Measurements from ENCODE around the gene MFAP3.
"Not testable (repeated sequence)": the region's sequence is repeated elsewhere in the genome, so short reads cannot be mapped to it uniquely, and the experiment has no call there.

The MFAP3 gene

DNA sequence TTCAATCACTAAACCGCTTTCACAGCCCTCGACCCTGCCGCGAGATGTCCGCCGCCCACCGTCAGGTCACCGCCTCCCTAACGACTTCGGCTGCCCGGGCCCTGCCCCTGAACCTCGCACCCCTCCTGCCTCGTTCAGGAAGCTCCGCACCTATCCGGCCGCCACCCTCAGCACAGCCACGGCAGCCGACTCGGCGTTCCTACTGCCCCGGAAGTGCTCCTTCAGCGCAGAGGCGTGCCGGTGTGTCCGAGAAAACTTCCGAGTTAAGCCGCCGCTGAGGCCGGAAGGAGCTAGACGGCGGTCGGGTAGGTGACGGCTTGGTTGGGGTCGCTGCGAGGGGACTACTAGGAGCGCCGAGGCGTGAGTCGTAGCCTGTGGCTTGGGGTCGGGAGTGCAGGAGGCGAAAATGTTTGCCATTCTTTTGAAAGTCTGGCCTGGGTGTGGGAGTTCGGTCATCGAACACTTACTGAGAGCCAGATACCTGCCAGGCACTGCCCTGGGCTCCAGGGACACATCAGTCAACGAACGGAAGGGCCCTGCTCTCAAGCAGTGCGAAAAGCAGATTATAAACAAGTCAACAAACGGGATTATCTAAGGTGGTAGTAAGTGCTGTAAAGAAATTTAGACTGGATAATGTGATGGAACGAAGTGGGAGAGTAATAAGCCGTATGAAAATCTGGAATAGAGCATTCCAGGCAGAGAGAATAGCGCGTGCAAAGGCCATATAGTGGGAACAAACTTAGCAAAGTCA is at the start of gene MFAP3, which contains the start of gene FAM114A2:
TSS of gene MFAP3 (plus strand) at position 261 of the 751 bp plus-strand sequence. CDS start 10,756 bp downstream, outside the sequence.
TSS of gene FAM114A2 (minus strand) at position 204 of the 751 bp plus-strand sequence. CDS start 3,957 bp downstream, outside the sequence.
- peak; percentile 89 for DNase-seq

DNA sequence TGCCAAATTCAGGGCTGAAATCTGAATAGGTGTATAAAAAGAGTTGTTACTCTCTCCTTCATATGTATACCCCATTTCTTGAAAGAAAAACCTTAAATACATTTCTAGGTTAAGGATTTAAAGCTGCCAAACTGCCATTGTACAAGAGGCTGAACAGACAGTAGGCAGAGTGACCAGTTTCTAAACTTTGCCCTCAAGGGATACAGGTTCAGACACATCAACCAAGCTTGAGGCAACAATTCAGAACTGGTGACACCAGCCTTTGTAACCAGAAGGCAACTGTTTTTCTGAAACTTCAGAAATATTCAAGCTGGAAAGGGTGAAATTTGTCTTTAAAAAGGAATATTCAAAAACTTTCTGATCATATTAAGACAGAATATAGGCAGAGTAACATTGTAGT is 47.6 kb upstream of the MFAP3 start:
- DNase-seq: no peak

DNA sequence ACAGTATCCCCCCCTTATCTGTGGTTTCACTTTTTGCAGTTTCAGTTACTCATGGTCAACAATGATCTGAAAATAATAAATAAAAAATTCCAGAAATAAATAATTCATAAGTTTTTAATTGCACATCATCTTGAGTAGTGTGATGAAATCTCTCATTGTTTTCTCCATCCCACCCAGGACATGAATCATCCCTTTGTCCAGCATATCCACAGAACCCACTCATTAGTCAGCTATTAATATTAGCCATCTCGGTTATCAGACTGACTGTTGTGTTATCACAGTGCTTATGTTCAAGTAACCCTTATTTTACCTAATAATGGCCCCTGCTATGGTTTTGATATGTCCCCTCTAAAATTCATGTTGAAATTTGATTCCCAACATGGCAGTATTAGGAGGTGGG is 40.8 kb upstream of the MFAP3 start:
- DNase-seq: no peak

DNA sequence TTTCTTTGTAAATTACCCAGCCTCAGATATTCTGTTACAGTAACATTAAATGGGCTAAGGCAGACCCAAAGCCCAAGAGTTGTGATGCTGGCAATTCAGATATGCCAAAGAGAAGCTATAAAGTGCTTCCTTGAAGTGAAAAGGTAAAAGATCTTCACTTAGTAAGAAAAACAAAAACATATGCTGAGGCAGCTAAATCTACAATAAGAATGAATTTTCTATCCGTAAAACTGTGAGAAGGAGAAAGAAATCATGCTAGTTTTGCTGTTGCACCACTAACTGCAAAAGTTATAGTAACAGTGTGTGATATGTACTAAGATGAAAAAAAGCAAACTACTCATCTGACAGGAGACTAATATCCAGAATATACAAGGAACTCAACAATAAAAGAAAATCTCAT is 40.0 kb upstream of the MFAP3 start:
- no peak for DNase-seq

DNA sequence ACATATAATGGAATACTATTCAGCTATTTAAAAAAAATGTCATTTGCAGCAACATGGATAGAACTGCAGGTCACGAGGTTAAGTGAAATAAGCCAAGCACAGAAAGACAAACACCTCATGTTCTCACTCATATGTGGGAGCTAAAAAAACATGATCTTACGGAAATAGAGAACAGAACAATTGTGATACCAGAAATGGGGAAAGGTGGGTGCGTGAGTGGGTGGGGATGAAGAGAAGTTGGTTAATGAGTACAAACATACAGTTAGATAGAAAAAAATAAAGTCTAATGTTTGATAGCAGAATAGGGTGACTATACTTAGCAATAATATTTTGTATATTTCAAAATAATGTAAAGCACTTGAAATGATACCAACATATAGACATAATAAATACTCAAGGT is 38.8 kb upstream of the MFAP3 start:
- DNase-seq: no peak

DNA sequence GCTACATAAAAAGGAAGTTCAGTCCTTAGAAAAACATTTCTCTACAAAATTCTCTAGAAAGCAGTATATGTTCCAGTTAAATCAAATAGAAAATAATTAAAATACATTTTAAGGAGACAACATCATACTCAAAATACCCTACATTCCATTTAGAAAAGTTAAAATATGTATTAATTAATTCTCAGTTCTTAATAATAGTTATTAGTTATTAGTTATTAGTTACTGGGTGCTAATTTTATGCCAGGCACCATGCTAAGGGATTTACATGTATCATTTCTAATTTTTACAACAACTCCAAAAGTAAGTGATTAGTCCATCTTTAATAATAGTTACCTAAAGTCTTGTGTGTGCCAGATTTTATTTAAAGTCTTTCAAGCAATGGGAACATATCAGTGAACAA is 38.1 kb upstream of the MFAP3 start:
- DNase-seq: no peak

DNA sequence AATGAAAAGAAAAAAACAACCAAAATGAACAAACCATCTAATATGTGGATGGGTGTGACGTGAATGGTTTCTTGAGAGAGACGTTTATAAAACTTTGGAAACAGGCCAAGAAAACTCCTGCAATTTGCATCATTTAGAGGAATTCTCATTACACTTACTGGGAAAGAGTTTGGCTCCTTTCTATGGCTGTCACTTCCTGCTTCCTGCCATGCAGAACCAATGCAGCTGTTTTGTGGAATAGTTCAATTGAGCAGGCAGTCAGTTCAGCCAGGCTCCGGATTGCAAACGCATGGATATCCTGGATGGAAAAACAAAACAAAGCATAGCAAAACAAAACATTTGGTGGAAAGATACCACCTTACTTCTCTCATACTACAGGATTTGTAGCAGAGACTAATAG is 36.7 kb upstream of the MFAP3 start:
- no peak for DNase-seq

DNA sequence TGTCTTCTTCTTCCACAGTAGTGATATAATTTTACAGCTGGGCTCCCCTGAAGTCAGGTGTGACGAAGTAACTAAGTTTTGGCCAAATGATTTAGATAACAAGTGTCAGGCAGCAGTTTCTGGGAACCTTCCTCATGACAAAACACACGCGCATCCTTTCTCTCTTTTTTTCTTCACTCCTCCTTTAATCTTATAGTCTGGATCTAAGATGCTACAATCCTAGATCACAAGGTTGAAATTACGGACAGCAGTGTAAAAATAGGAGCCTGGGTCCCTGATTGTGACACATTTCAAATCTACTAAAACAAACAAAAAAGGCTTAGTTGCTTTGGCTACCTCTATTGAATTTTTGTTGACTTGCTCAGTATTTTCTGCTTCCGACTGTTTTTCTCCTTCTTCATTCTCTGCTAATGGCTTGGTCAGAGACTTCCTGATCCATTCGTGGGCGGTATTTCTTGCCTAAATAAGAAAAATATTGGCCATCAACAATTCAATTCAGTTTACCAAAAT is 36.2 kb upstream of the MFAP3 start:
- DNase-seq: no peak

DNA sequence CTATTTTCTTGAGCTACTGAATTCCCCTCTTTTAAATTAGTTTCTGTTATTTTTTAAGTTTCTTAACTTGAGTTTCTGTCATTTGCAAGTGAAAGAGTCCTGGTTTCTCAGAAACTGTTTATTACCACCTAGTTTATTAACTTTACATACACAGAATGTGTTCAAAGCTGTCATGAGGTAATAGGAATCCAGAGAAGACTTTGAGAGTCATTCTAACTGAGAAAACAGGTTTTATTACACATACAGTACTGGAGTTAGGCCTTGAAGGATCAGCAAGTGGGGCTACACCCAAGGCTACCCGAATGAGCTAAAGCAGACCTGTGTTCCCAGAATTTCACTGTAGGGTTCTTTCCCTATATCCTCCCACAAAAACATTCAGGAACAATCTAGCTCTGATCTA is 33.1 kb upstream of the MFAP3 start:
- DNase-seq: no peak

DNA sequence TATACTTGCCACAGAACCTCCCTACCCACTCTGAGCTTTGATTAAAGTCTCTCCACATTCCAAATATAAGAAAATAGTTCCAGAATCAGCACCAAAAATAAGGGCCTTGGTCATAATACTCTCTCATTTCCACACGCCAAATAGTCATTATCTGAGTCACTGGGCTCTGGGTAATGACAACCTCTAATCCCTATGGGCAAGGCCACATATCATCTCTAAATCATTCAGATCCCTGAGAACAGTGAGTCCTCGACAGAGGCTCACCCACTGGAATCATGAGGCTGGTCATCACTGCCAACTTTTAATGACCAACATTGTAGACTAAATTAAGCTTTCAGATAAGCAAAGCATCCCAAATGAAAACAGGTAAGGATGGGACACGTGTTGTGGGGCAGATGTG is 28.1 kb upstream of the MFAP3 start:
- DNase-seq: no peak

DNA sequence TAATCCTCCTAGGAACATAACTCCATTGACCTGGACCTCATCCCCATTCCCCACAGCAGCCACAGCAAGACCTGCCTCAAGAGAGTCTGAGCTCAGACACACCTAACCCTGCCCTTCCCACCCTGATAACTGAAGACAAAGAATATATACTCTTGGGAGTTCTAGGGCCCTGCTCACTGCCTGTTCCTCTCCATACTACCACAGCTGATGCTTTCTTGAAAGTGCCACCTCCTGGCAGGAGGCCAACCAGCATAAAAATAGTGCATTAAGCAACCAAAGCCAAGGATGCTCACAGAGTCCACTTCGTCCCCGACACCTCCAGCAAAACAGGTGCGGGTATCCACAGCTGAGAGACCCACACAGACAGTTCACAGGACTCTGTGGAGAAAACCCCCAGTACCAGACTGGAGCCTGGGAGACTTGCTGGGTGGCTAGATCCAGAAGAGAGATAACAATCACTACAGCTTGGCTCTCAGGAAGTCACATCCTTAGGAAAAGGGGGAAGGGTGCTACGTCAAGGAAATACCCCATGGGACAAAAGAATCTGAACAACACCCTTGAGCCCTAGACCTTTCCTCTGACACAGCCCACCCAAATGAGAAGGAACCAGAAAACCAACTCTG is 23.6 kb upstream of the MFAP3 start:
- DNase-seq: no peak

DNA sequence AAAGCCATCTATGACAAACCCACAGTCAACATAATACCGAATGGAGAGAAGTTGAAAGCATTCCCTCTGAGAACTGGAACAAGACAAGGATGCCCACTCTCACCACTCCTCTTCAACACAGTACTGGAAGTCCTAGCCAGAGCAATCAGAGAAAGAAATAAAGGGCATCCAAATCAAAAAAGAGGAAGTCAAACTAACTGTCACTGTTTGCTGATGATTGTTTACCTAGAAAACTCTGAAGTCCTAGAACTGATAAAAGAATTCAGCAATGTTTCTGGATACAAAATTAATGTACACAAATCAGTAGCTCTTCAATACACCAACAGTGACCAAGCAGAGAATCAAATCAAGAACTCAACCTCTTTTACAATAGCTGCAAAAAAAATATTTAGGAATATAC is 19.8 kb upstream of the MFAP3 start:
- not testable (repeated sequence) for DNase-seq

DNA sequence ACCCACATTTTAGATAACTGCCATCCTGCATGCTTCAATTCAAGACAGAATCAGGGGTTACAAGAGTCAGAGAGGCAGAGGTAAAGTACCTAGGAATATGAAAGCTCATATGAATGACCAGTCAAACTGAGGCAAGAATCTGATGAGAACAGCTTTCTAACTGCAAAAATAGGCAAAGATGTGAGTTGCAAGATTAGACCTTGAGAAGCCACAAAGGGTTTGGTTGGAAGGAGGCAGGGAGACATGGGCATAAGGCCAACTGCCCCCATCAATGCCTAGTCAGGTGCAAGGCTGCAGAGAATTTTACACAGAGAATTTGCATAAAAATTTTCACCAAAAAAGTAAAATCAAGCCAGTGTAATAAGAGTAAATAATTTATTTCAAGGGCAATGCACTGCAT is 12.8 kb upstream of the MFAP3 start:
- DNase-seq: no peak

DNA sequence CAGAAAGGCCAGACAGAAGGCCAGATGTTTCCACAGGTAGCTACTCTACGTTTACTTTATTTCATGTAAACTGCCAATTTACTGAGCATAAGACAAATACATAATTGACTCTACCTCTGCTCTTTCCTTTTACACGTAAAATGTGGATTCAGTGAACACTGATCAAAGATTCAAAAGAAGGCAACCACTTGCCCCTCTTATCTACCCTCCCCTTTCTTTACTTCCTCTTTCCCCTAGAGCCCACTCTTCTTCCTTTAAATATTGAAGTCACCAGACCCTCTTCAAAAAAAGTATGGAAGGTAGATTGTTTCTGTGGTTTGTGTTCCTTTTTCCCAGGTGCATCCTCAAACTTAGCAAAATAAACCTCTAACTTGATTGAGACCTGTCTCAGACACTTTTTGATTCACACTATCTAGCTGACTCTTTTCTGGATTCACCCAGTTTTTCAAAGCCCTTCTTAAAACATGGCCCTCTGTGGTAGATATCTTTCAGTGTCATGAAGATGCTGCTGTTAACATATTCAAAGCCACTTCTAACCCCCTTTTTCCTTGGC is 6.8 kb upstream of the MFAP3 start:
- DNase-seq: no peak

DNA sequence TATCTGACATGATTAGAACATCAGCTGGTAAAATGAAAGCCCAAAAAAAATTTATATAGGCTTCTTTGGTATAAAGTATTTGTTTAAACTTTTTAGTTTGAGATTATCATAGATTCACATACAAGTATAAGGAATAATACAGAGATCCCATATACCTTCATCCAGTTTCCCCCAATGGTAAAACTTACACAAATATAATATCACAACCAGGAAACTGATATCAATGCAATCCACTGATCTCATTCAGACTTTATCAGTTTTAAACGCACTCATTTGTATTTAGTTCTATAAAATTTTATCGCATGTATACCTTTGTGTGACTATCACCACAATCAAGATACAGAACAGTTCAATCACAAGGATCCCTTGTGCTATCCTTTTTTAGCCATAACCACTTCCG is 3.8 kb upstream of the MFAP3 start:
- DNase-seq: no peak

DNA sequence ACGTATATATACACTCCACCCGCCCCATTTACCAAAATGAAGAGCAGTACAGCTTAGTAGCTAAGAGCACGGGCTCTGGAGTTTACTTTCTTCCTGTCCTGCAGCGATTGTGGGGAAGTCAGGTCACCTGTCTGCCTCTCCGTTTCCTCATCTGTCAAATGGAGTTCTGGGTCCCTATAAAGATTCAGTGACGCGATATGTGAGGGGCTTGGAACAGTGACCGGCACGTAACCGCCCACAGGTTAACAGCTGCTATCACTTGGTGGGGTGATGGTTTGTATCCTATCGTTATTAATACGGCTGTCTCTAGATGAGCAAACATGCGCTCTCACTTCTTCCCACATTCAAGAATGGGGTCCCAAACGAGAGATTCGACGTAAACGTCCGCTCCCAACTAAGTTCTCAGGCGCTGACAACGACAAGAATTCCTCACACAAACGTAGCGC is 483 bp upstream of the MFAP3 start:
- DNase-seq: no peak

DNA sequence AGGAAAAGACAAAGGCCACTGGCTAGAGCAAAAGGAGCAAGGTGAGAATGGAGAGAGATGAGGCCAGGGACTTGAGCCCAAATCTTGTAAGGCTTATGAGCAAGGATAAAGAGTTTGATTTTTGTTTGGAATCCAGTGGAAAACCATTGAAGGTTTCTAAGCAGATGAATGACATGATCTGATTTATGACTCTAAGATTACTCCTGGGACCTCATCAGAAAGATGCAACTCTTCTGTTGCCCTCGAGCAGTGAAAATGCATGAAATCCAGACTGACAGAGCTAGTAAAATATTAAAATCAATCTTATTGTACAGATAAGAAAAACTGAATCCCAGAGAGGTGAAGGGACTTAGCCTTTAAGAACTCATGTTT is 677 bp downstream of the MFAP3 start:
- DNase-seq: no peak

DNA sequence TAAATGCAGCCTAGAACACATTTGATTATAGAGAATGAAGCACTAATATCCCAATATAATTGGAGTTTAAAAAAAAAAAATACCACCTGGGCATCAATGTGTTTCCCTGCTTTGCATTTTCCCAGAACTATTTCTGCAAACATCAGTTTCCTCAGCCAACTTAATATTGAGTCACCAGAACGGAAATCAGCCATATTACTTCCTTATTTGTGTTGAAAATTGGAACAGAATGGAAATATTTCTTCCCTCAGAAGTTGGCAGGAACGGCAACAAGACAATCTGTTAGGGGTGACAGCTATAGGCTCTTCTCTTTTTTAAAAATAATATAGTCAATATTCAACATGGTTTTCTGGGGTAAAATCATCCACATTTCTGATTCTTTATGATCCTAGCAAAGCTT is 4.0 kb downstream of the MFAP3 start:
- DNase-seq: no peak

DNA sequence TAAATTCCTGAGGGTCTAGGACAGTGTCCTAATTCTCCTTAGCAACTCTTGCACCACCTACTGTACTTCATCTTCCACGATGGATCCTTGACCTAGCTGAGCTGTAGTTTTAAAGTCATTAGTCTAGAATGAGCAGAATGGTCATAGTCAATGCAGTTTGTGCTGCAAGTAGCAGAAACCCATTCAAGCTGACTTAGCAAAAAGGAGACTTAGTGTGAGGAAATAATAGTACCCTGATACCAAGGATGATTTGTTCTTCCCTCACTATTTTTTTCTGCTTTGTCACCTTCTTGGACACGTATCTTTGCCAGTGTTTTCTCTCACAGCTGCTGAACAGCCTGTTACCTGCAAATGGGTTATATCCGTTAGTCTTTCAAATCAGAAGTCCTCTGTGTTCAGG is 5.3 kb downstream of the MFAP3 start:
- no peak for DNase-seq

DNA sequence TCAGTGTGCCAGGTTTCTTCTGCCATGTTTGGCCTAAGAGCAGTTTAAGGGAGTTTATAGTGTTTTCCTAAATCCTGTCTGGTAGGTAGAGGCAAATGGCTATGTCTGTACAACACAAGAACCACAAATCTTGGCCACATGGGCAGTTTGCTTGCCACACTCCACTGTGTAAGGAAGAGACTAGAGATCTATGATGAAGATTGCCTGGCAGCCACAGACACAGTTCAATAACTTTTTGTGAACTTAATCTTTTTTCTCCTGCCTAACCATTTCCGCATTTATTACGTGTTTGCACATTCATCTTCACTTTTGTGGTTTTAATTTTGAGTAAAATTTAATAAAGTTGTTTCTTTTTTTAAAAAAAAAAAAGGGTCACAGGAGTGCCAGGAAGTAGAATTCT is 5.8 kb downstream of the MFAP3 start:
- no peak for DNase-seq

DNA sequence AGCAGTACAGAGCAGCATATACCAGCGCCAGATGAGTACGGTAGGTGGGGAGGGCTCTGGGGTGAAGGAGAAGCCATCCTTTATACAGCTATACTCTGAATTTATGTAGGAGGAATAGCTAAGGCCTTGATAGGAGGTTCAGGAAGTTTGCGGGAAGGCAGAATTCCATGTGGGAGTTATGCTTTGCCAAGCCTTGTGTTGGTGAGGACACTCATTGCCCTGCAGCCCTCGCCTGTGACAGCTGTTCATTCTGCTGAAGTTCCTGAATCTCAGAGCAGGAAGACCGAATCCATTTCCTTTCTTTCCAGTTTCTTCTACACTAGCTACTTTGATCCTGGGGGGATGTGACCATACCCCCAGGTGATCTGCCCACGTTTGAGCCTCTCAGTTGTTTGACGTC is 7.7 kb downstream of the MFAP3 start:
- DNase-seq: no peak

DNA sequence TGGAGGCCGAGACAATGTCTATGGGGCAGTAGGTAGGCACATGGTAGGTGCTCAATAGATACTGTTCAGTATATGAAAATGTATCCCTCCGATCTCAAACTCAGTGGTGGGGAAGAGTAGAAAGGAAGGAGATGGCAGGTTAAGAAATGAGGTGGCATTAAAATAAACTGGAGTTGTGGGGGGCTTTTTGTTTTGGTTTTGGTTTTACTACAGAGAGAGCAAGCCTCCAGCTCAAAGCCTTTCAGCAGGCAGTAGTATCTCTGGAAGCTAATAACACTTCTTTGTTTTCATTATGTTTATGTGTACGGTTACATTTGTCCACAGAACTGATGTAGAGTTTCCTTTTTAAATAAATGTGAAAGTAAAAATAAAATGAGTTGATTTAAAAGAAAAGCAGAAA is 8.6 kb downstream of the MFAP3 start:
- DNase-seq: no peak

DNA sequence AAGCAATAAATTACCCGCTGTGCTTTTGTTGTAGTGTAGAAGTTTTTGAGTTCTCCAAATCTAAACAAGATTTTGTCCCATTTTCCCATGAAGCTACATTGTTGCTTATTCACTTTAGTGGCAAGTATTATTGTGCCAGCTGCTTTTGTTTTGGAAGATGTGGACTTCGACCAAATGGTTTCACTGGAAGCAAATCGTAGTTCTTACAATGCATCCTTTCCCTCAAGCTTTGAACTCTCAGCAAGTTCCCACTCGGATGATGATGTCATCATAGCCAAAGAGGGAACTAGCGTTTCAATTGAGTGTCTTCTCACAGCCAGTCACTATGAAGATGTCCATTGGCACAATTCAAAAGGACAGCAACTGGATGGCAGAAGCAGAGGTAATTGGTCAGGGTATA is 10.9 kb downstream of the MFAP3 start:
- DNase-seq: no peak

DNA sequence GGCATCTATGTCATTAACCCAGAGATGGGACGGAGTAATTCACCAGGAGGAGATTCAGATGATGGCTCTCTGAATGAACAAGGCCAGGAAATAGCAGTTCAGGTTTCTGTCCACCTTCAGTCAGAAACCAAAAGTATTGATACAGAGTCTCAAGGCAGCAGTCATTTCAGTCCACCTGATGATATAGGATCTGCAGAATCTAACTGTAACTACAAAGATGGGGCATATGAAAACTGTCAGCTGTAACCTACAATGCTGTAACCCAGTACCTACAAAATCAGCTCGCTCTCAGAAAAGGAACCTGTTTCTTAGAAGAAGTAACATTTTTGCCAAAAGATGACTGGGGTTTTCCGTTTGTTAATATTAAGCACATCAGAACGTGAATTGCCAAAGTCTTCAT is 14.7 kb downstream of the MFAP3 start:
- DNase-seq: no peak
